GM21447 (cell line): Measurements from ENCODE around the gene SLC25A41.

ENCODE experiments used
- ATAC-seq: cut with Tn5 transposase; IDR thresholded peaks from one replicate; pipeline ENCODE4 v1.9.1; 2021; ENCODE audit not compliant: unreplicated experiment

SLC25A41 gene

GRCh38 chr19:6433663-6434062, at the start of gene SLC25A41:
TSS of gene SLC25A41 (minus strand) at chr19:6433763. CDS start at chr19:6433693, 70 bp downstream.
- no peak for ATAC-seq

- no peak for ATAC-seq
Observed at GRCh38 chr19:6483235-6483634, 49.7 kb upstream of the SLC25A41 start.

- no peak for ATAC-seq
Observed at GRCh38 chr19:6482343-6482686, 48.8 kb upstream of the SLC25A41 start.

- no peak for ATAC-seq
Observed at GRCh38 chr19:6481541-6482342, 48.2 kb upstream of the SLC25A41 start, which contains the start of gene DENND1C. TSS of gene DENND1C (minus strand) at chr19:6481787. CDS start at chr19:6481695, 92 bp downstream.

DNA sequence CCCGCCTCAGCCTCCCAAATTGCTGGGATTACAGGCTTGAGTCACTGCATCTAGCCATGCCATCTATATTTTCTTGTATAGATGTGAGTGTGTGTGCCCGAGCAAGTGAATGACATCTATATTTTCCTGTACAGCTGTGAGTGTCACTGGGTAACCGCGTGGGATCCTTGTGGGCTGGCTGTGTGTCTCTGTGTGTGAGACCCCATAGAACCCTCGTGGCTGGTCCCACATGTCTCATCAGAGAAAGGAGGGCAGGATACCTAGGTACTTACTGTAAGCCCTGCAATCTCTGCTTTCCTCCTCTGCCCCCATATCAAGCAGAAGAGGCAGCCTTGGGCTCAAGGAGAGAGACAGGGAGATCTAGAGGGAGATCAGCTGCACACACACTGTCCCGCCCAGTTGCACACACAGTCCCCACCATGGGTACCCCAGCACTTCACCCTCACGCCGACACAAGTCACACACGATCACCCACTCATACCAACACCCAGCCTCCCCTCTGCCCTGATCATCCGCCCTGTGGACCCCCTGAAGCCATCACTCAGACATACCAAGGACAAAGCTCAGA, 47.4 kb upstream of the SLC25A41 start:
- ATAC-seq: no peak

- no peak for ATAC-seq
Observed at GRCh38 chr19:6479836-6480398, 46.4 kb upstream of the SLC25A41 start.

- ATAC-seq: no peak
Observed at GRCh38 chr19:6478815-6479214, 45.3 kb upstream of the SLC25A41 start.

- no peak for ATAC-seq
Observed at GRCh38 chr19:6476896-6477431, 43.4 kb upstream of the SLC25A41 start.

- no peak for ATAC-seq
Observed at GRCh38 chr19:6476155-6476895, 42.8 kb upstream of the SLC25A41 start.

DNA sequence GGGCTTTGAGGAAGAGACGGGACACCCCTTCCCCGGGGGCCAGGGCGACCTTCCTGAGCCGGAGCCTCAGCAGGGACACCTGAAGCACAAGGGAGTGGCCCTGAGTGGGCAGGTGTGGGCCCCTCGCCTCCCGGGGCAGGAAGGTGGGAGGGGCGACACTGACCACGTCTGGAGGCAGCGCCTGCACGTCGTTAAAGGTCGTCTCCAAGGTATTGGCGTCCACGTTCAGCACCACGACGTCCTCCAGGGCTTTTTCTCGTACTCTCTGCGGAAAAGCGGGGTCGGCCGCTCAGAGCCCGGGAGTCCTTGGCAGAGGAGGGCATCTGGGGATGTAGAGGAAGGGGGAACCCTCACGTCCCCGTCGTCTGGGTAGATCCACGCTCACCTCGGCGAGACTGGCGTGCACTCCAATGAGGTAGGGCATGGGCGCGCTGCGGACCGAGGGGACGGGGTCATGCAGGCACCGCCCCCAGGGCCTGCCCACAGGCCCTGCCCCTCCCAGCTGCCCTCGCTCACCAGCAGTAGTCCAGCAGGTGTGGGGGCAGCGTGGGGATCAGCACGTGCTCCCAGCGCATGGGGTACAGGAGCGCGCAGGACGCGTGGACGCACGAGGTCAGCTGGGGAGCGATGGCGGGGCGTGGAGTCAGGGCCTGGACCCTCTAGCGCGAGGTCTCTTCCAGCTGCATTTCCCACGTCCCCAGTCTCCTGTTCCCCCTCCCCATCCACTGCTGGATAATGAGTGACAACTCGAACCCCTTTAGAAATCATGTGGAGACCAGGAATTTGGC, 42.0 kb upstream of the SLC25A41 start:
- ATAC-seq: no peak

DNA sequence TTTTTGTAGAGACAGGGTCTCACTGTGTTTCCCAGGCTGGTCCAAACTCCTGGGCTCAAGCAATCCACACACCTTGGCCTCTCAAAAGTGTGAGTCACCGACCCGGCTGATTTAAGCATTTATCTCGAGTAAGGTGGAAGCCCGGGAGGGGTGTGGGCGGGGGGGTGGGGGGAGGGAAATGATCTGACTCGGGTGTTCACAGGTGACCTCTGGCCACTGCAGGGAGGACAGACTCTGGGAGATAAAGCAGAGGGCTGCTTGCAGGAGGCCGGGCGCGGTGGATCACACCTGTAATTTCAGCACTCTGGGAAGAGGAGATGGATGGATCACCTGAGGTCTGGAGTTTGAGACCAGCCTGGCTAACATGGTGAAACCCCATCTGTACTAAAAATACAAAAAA, 40.1 kb upstream of the SLC25A41 start:
- ATAC-seq: no peak

- no peak for ATAC-seq
Observed at GRCh38 chr19:6472713-6473112, 39.1 kb upstream of the SLC25A41 start.

DNA sequence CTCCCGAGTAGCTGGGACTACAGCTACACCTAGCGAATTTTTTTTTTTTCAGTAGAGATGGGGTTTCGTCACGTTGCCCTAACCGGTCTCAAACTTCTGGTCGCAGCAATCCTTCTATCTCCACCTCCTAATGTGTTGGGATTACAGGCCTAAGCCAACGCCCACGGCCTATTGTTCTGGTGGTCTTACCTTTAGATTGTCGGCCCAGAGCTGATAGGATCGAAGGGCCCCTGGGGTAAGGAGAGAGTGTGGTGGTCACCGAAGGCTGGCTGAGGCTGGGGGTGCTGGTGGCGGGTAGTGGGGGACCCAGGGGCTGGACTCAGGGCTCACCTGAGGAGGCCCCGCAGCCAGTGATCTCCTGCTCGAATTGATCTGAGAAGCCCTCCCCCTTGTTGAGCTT, 37.5 kb upstream of the SLC25A41 start:
- ATAC-seq: no peak

GRCh38 chr19:6470173-6470572, 36.6 kb upstream of the SLC25A41 start:
- ATAC-seq: no peak

DNA sequence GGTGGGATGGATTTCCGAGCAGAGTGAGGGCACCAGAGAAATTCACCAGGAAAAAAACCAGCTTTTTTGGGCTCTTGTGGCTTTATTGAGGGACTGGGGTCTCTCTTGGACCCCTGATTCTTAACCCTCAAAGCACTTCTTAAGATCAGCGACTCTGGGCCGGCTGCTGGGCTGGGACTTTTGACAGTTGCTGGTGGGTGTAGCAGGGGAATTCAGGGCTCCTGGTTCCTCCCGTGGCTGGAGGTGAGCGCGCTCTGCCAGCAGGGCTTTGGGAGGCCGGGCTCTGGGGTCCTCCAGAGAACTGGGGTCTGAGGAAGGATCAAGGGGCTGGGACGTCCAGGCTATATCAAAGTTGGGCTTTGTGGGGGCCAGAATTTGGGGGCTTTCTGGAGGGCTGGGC, 33.8 kb upstream of the SLC25A41 start:
- no peak for ATAC-seq

- no peak for ATAC-seq
Observed at GRCh38 chr19:6466526-6467248, 33.1 kb upstream of the SLC25A41 start.

- ATAC-seq: no peak
Observed at GRCh38 chr19:6465663-6466062, 32.1 kb upstream of the SLC25A41 start.

- ATAC-seq: no peak
Observed at GRCh38 chr19:6465006-6465405, 31.4 kb upstream of the SLC25A41 start.

DNA sequence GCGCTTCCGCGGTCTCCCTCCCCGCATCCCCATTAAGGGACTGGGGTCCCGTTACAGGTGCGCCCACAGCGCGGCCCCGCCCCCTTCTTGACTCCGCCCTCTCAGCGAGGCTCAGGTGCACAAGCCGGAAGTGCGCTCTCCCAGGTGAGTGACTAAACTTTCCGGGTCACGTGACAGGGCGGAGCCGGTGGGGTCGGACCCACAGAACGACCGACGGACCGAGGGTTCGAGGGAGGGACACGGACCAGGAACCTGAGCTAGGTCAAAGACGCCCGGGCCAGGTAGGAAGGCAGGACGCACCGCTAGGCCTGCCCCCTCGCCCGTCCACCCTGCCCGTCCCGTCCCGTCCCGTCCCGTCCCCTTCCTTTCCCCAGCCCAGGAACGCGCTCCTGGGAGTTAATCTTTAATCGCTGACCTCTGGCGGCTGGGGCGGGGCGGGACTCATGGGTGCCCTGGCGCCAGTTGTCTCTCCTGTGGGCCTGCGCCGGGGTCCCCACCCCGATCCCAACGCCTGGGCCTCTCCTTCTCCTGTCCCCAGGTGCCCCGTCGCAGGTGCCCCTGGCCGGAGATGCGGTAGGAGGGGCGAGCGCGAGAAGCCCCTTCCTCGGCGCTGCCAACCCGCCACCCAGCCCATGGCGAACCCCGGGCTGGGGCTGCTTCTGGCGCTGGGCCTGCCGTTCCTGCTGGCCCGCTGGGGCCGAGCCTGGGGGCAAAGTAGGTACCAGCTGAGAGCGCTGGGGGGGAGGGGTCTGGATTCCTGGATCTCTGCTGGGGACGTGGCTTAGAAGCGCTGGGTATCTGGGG, 30.7 kb upstream of the SLC25A41 start, which contains the start of gene CRB3:
TSS of gene CRB3 (plus strand) at position 202 of the 804 bp plus-strand sequence. CDS start at position 633, 431 bp downstream.
- no peak for ATAC-seq
